ENCODE data around the gene CRY2. TPM values are rescaled to one million over a fixed set of nuclear protein-coding genes. Genes with fewer than 3 reads are reported as not detected.

Gene CRY2
- total and polyA plus RNA-seq, 2 experiments from 2014 or later, result 9.5 to 15.4 TPM

GRCh38 chr11:45812581-45813548 lies 34.4 kb upstream of the CRY2 start:
- Histone ChIP-seq H3K4me3 (no peak overlapping the region), H4K20me1 (replicated peaks; ENCODE audit: insufficient read depth) (peaks cover 4% of the 10 kb centered on the region; the same call in 1 of the 2 replicates), H3K27me3 (ENCODE audit: insufficient read depth) (no peaks in the 10 kb centered on the region), H3K79me2 (replicated peaks; ENCODE audit: insufficient read depth) (no peaks in the 10 kb centered on the region), H2AFZ (no peak overlapping the region), H3K27ac (ENCODE audit: low read depth) (no peak overlapping the region), H3F3A (replicated peaks; ENCODE audit: low read depth) (no peaks in the 10 kb centered on the region), H3K4me2 (no peak overlapping the region), H3K36me3 (ENCODE audit: insufficient read depth) (no peaks in the 10 kb centered on the region), H3K9me2 (ENCODE audit: insufficient read depth) (no peaks in the 10 kb centered on the region), H3K4me1 (ENCODE audit: insufficient read depth) (peaks cover 10% of the 10 kb centered on the region)
- DNase-seq (ENCODE audit: low spot score), result peak; percentile 37
- Mint-ChIP-seq H3K9me3 (no peaks in the 10 kb centered on the region), H3K27ac (no peak overlapping the region), H3K27me3 (ENCODE audit: insufficient read depth, low read depth, poor library complexity) (peaks cover 14% of the 10 kb centered on the region), H3K36me3 (ENCODE audit: low read depth) (peaks cover 15% of the 10 kb centered on the region; the same call in 2 of the 3 replicates), H3K4me1 (peaks cover 29% of the 10 kb centered on the region), H3K4me3 (no peak overlapping the region)
- TF ChIP-seq ETS1 (IDR thresholded peaks at IDR 0.05) (no peak), ZNF331 (CRISPR knock-in tag; IDR thresholded peaks at IDR 0.05; ENCODE audit: low read depth) (no peak), STAT1 (IDR thresholded peaks at IDR 0.05; ENCODE audit: unreplicated experiment) (no peak), EZH2 (IDR thresholded peaks at IDR 0.05; ENCODE audit: low read depth, unreplicated experiment) (no peak), POLR2AphosphoS5 (IDR thresholded peaks at IDR 0.05; ENCODE audit: low read depth) (no peak), CTCF (conservative IDR thresholded peaks at IDR 0.05; ENCODE audit: low read depth in 2 of 2) (no peak), NANOG (IDR thresholded peaks at IDR 0.05; ENCODE audit: borderline replicate concordance) (no peak), JUNB (IDR thresholded peaks at IDR 0.05; ENCODE audit: unreplicated experiment) (no peak), ZNF462 (CRISPR knock-in tag; IDR thresholded peaks at IDR 0.05) (no peak), CREB1 (CRISPR knock-in tag; IDR thresholded peaks at IDR 0.05; ENCODE audit: low read depth) (no peak), ZNF114 (CRISPR knock-in tag; IDR thresholded peaks at IDR 0.05) (no peak), REST (IDR thresholded peaks at IDR 0.05; ENCODE audit: unreplicated experiment) (no peak), EZH2phosphoT487 (IDR thresholded peaks at IDR 0.05; ENCODE audit: unreplicated experiment) (no peak)
- ATAC-seq, result peak; percentile 19

Measured in GM23338 (cell line).